Peyer's patch (tissue), 4 donors: ENCODE data around the gene CDK12. TPM values are rescaled to one million over a fixed set of nuclear protein-coding genes. Genes with fewer than 3 reads are reported as not detected.

Source experiments
- DNase-seq, 3 donors: peaks; one replicate each; pipeline ENCODE4 v3.0.0-alpha.2; 2017 to 2019
- H3K27ac ChIP-seq, 4 donors: fragments of 200-600 bp; sonication (generic); one replicate each; pipeline ENCODE4 v1.5.1; 2016 to 2019
- H3K27me3 ChIP-seq, 2 donors: fragments of 200-600 bp; sonication (generic); one replicate each; pipeline ENCODE4 v1.5.1; 2019
- H3K36me3 ChIP-seq, 3 donors: fragments of 200-600 bp; sonication (generic); one replicate each; pipeline ENCODE4 v1.5.1; 2016 to 2019
- H3K4me1 ChIP-seq, 4 donors: fragments of 200-600 bp; sonication (generic); one replicate each; pipeline ENCODE4 v1.5.1; 2016 to 2019
- H3K4me3 ChIP-seq, 4 donors: fragments of 200-600 bp; sonication (generic); 1 replicate in 3 of 4; 2 replicates in 1 of 4; pipeline ENCODE4 v1.5.1; 2016 to 2019; ENCODE audit warnings: mild to moderate bottlenecking in 1 of 4
- H3K9me3 ChIP-seq, 4 donors: fragments of 200-600 bp; sonication (generic); one replicate each; pipeline ENCODE4 v1.5.1; 2016 to 2019; ENCODE audit warnings: mild to moderate bottlenecking in 1 of 4
- CTCF ChIP-seq, 6 experiments: fragments of 450-650 bp in 4 of 6; fragments of 200-600 bp in 2 of 6; sonication (generic) in 1 of 6; IDR thresholded peaks; one replicate each; pipeline ENCODE4 v1.5.1; 2017 to 2019; ENCODE audit warnings: antibody characterized with exemption in 6 of 6, mild to moderate bottlenecking in 3 of 6, moderate library complexity in 1 of 6
- POLR2A ChIP-seq, 2 donors: fragments of 450-650 bp; IDR thresholded peaks; one replicate each; pipeline ENCODE4 v1.5.1; 2017; ENCODE audit warnings: antibody characterized with exemption in 2 of 2, mild to moderate bottlenecking in 2 of 2, moderate library complexity in 2 of 2
- total RNA-seq, 4 donors: library from RNA; depleted of rRNA; stranded (reverse); fragments of >200 nt; gene quantifications; one replicate each; pipeline ENCODE4 v1.1.0, GENCODE V29; 2016

The CDK12 gene
- total RNA-seq, 4 donors from 2014 or later: 55.3 to 132 (median 81.2) TPM

- no peaks in the 10 kb centered on the region for H3K27me3 ChIP-seq
- no peak overlapping the region for H3K4me3 ChIP-seq
- H3K36me3 ChIP-seq: peaks cover 0 to 71% (median 0%) of the 10 kb centered on the region in 3 donors
- H3K4me1 ChIP-seq: no peaks in the 10 kb centered on the region
- no peak overlapping the region for H3K27ac ChIP-seq
- TF ChIP-seq CTCF (IDR thresholded peaks at IDR 0.05) (no peak), POLR2A (IDR thresholded peaks at IDR 0.05) (no peak)
- H3K9me3 ChIP-seq: no peaks in the 10 kb centered on the region
- no peak for DNase-seq
These were observed 88.7 kb downstream of the CDK12 start for GRCh38 chr17:39549747-39550573.

- no peak for DNase-seq
- TF ChIP-seq CTCF (IDR thresholded peaks at IDR 0.05) (no peak), POLR2A (IDR thresholded peaks at IDR 0.05) (no peak)
- peaks cover 0 to 64% (median 0%) of the 10 kb centered on the region in 3 donors for H3K36me3 ChIP-seq
- H3K4me1 ChIP-seq: no peaks in the 10 kb centered on the region
- no peak overlapping the region for H3K27ac ChIP-seq
- no peaks in the 10 kb centered on the region for H3K9me3 ChIP-seq
- no peak overlapping the region for H3K4me3 ChIP-seq
- no peaks in the 10 kb centered on the region for H3K27me3 ChIP-seq
These were observed 90.6 kb downstream of the CDK12 start for GRCh38 chr17:39551879-39552278.

- TF ChIP-seq CTCF (IDR thresholded peaks at IDR 0.05) (no peak), POLR2A (IDR thresholded peaks at IDR 0.05) (no peak)
- Histone ChIP-seq H3K4me1 (no peaks in the 10 kb centered on the region), H3K36me3 (peaks cover 0 to 72% (median 0%) of the 10 kb centered on the region in 3 donors), H3K27me3 (no peaks in the 10 kb centered on the region), H3K27ac (no peak overlapping the region), H3K9me3 (no peaks in the 10 kb centered on the region), H3K4me3 (no peak overlapping the region)
- no peak for DNase-seq
These were observed 92.2 kb downstream of the CDK12 start for GRCh38 chr17:39553341-39553945.

- no peaks in the 10 kb centered on the region for H3K4me1 ChIP-seq
- no peaks in the 10 kb centered on the region for H3K27me3 ChIP-seq
- no peak for DNase-seq
- no peaks in the 10 kb centered on the region for H3K9me3 ChIP-seq
- no peak overlapping the region for H3K4me3 ChIP-seq
- H3K27ac ChIP-seq: no peak overlapping the region
- H3K36me3 ChIP-seq: peaks cover 0 to 71% (median 0%) of the 10 kb centered on the region in 3 donors
- TF ChIP-seq CTCF (IDR thresholded peaks at IDR 0.05) (no peak), POLR2A (IDR thresholded peaks at IDR 0.05) (no peak)
These were observed 94.1 kb downstream of the CDK12 start for GRCh38 chr17:39555368-39555767.

- TF ChIP-seq CTCF (IDR thresholded peaks at IDR 0.05) (no peak), POLR2A (IDR thresholded peaks at IDR 0.05) (no peak)
- H3K36me3 ChIP-seq: peaks cover 0 to 60% (median 0%) of the 10 kb centered on the region in 3 donors
- H3K4me3 ChIP-seq: no peak overlapping the region
- H3K4me1 ChIP-seq: no peaks in the 10 kb centered on the region
- H3K27ac ChIP-seq: no peak overlapping the region
- no peak for DNase-seq
- no peaks in the 10 kb centered on the region for H3K9me3 ChIP-seq
- no peaks in the 10 kb centered on the region for H3K27me3 ChIP-seq
These were observed 95.1 kb downstream of the CDK12 start for GRCh38 chr17:39556423-39556822.
